Measurements from ENCODE around the gene HPCAL4.

- TF ChIP-seq POLR2A (IDR thresholded peaks at IDR 0.05; ENCODE audit: low read depth, low read length), result no peak
- no peak for TF ChIP-seq POLR2AphosphoS5 (IDR thresholded peaks at IDR 0.05; ENCODE audit: low read depth, low read length)
- TF ChIP-seq TAF1 (IDR thresholded peaks at IDR 0.05; ENCODE audit: borderline replicate concordance, low read depth, low read length), result no peak
These were observed 27.7 kb downstream of the HPCAL4 start for GRCh38 chr1:39663559-39663958.
